Testis (tissue), 3 donors: Measurements from ENCODE around the gene TUSC1. TPM values are rescaled to one million over a fixed set of nuclear protein-coding genes. Genes with fewer than 3 reads are reported as not detected.

Experiments
- DNase-seq: peaks from one replicate; pipeline ENCODE4 v3.0.0-alpha.2; 2019
- H3K27ac ChIP-seq, 2 donors: fragments of 200-600 bp; sonication (generic); one replicate each; pipeline ENCODE4 v1.5.1; 2019
- H3K27me3 ChIP-seq: fragments of 200-600 bp; sonication (generic); one replicate; pipeline ENCODE4 v1.5.1; 2019
- H3K36me3 ChIP-seq: fragments of 200-600 bp; sonication (generic); one replicate; pipeline ENCODE4 v1.5.1; 2017; ENCODE audit warnings: low read depth; ENCODE audit errors: missing control alignments
- H3K4me1 ChIP-seq: fragments of 200-600 bp; sonication (generic); one replicate; pipeline ENCODE4 v1.5.1; 2019
- H3K4me3 ChIP-seq, 2 donors: fragments of 200-600 bp; sonication (generic); one replicate each; pipeline ENCODE4 v1.5.1; 2017 to 2019
- H3K9me3 ChIP-seq: fragments of 200-600 bp; sonication (generic); one replicate; pipeline ENCODE4 v1.5.1; 2017
- POLR2A ChIP-seq: fragments of 450-650 bp; IDR thresholded peaks from one replicate; pipeline ENCODE4 v1.6.1; 2017; ENCODE audit warnings: antibody characterized with exemption, mild to moderate bottlenecking, moderate library complexity
- WGBS, 2 donors: methylation state at CpG; one replicate each; pipeline ENCODE4 v1.1.5; 2018; 5-methylcytosine and 5-hydroxymethylcytosine counted together
- intact Hi-C: fragments of 100-400 bp; cut with DNase I; formaldehyde crosslinking; loops from one replicate; pipeline ENCODE4 v1.15.1; 2023; ENCODE audit warnings: low total_unique reads
- polyA plus RNA-seq: library from polyadenylated mRNA; stranded (reverse); fragments of 350-450 nt; fragmentation: Illumina TruSeq; extraction: RNeasy Lipid Tissue Mini Kit (QIAGEN cat#74804); gene quantifications from one replicate; pipeline ENCODE4 v1.2.3, GENCODE V29; 2014; ENCODE audit warnings: low read depth, low replicate concordance; ENCODE audit not compliant: insufficient read depth
- total RNA-seq, 2 donors: library from RNA; depleted of rRNA; stranded (reverse); fragments of >200 nt; gene quantifications; one replicate each; pipeline ENCODE4 v1.2.3, GENCODE V29; 2016
- TF ChIP-seq, protein P1 (sequence below), 3 experiments: fragments of 450-650 bp in 2 of 3; fragments of 200-600 bp in 1 of 3; sonication (generic) in 1 of 3; IDR thresholded peaks; one replicate each; pipeline ENCODE4 v1.5.1; 2016 to 2019; ENCODE audit warnings: antibody characterized with exemption in 3 of 3, mild to moderate bottlenecking in 2 of 3, moderate library complexity in 1 of 3

The TUSC1 gene
- total and polyA plus RNA-seq, 3 donors from 2014 or later, result 27.2 to 38.3 (median 31.8) TPM

DNA sequence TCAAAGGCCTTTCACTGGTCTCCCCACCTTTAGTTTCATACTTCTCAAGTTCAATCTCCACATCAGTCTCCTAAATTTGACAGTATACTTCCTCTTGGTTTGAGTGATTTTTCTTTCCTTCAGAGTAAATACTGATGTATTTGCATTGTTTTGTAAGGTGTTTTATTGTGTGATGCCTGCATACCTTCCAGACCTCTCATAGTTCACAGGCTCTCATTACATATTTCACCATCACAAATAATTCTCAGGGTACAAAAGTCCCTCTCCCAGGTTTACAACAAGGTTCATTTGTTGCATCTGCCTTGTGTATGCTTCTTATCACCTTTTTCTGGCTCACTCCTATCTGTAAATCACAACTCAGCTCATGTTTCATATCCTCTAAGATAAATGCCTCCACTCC lies 22.2 kb upstream of the TUSC1 start:
- H3K9me3 ChIP-seq, result no peaks in the 10 kb centered on the region
- no peak overlapping the region for H3K27ac ChIP-seq
- intact Hi-C loops, result no loop called here
- no peak for TF ChIP-seq POLR2A
- TF ChIP-seq, protein P1, sequence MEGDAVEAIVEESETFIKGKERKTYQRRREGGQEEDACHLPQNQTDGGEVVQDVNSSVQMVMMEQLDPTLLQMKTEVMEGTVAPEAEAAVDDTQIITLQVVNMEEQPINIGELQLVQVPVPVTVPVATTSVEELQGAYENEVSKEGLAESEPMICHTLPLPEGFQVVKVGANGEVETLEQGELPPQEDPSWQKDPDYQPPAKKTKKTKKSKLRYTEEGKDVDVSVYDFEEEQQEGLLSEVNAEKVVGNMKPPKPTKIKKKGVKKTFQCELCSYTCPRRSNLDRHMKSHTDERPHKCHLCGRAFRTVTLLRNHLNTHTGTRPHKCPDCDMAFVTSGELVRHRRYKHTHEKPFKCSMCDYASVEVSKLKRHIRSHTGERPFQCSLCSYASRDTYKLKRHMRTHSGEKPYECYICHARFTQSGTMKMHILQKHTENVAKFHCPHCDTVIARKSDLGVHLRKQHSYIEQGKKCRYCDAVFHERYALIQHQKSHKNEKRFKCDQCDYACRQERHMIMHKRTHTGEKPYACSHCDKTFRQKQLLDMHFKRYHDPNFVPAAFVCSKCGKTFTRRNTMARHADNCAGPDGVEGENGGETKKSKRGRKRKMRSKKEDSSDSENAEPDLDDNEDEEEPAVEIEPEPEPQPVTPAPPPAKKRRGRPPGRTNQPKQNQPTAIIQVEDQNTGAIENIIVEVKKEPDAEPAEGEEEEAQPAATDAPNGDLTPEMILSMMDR (IDR thresholded peaks at IDR 0.05), result no peak
- H3K4me1 ChIP-seq, result no peaks in the 10 kb centered on the region
- H3K4me3 ChIP-seq, result no peak overlapping the region
- no peaks in the 10 kb centered on the region for H3K36me3 ChIP-seq
- no peaks in the 10 kb centered on the region for H3K27me3 ChIP-seq
- DNase-seq, result no peak

DNA sequence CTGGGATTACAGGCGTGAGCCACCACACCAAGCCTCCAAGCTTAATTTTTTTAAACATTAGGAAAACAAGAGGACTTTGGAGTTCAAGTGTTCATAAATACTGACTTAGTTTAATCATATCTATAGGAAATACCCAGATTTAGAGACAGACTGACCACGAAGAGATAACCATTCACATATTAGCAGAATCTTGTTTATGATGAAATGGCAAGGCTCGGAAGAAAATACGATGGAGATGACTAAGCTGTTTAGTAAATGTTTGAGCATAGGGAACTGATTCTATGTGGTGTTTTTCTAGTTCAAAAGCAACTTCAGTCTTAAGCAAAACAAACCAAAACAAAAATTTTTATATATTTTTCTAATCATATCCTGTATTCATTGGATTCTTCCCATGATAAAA lies 13.5 kb upstream of the TUSC1 start:
- 92 to 96% methylated on average over 4 of the region's 4 CpGs for WGBS, 2 donors
- intact Hi-C loops, result no loop called here
- no peaks in the 10 kb centered on the region for H3K9me3 ChIP-seq

DNA sequence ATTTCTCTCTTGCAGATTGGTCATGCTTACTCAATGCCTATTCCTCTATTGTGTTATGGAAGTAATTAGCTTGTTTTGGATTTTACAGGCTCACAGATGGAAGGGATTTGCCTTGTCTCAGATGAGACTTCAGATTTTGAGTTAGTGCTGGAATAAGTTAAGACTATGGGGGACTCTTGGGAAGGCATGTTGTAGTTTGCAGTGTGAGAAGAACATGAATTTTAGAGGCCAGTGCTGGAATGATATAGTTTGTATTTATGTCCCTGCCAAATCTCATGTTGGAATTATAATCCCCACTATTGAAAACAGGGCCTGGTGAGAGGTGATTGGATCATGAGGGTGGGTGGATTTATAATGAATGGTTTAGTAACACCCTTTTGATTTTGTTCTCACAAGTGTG lies 6.1 kb upstream of the TUSC1 start:
- TF ChIP-seq POLR2A, result no peak
- TF ChIP-seq, protein P1 (IDR thresholded peaks at IDR 0.05), result no peak
- H3K4me3 ChIP-seq, result no peak overlapping the region
- no peak overlapping the region for H3K27ac ChIP-seq
- H3K4me1 ChIP-seq, result no peaks in the 10 kb centered on the region
- no peaks in the 10 kb centered on the region for H3K27me3 ChIP-seq
- no peaks in the 10 kb centered on the region for H3K36me3 ChIP-seq
- DNase-seq, result no peak
- intact Hi-C loops, result no loop called here
- H3K9me3 ChIP-seq, result no peaks in the 10 kb centered on the region

More for the DNA sequence above, 13.5 kb upstream of the TUSC1 start:
- DNase-seq, result no peak
- TF ChIP-seq, protein P1 (IDR thresholded peaks at IDR 0.05), result no peak
- no peak for TF ChIP-seq POLR2A
- no peaks in the 10 kb centered on the region for H3K4me1 ChIP-seq
- no peaks in the 10 kb centered on the region for H3K36me3 ChIP-seq
- no peak overlapping the region for H3K27ac ChIP-seq
- no peak overlapping the region for H3K4me3 ChIP-seq
- no peaks in the 10 kb centered on the region for H3K27me3 ChIP-seq

DNA sequence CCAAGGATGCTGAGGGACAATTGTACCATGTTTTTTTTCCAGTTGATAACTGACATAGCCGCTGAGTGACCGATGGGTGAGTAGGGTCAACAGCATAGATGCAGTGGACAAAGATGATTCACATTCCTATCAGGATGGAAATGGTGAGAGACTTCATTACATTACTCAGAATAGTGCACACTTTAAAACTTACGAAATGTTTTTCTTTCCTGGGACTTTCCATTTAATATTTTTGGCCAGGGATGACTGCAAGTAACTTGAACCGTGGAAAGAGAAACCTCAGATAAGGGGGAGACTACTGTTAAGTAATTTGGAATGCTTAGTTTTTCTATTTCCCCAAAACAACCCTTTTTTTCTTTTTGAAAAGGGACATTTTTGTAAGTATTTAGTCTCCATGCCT lies 3.0 kb upstream of the TUSC1 start:
- 62 to 71% methylated on average over 4 of the region's 4 CpGs for WGBS, 2 donors
- H3K27me3 ChIP-seq, result no peaks in the 10 kb centered on the region
- H3K27ac ChIP-seq, result no peak overlapping the region
- H3K9me3 ChIP-seq, result no peaks in the 10 kb centered on the region
- no peaks in the 10 kb centered on the region for H3K36me3 ChIP-seq
- H3K4me1 ChIP-seq, result peaks cover 7% of the 10 kb centered on the region
- H3K4me3 ChIP-seq, result no peak overlapping the region
- intact Hi-C loops, result no loop called here
- TF ChIP-seq, protein P1 (IDR thresholded peaks at IDR 0.05), result no peak
- TF ChIP-seq POLR2A, result no peak
- DNase-seq, result no peak

DNA sequence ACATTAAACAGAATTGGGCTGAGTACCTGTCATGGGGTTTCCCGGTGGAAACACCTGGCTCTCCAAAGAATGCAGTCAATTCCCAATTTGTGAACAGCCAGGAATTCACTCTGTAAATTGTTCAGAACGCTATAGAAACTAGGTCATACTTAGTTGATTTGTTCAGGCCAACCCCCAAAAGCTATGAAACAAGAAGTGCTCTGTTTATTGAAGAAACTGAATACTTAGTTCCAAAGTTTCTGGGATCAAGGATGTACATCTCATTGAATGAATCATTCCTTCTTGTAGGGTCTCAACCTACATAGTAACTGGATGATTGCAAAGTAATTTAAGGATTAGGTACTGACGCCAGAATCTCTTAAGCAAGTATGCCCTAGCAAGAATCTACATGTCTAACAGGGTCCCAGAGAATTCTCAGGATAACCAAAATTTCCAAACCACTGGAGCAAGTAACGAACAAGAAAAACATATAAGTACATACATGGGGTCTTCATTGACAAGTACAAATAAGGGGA lies 659 bp upstream of the TUSC1 start:
- intact Hi-C loops, result no loop called here
- TF ChIP-seq, protein P1 (IDR thresholded peaks at IDR 0.05), result no peak
- no peak for TF ChIP-seq POLR2A
- no peaks in the 10 kb centered on the region for H3K9me3 ChIP-seq
- peak overlapping the region; percentile 87 to 98 for H3K27ac ChIP-seq
- peak overlapping the region; percentile 96 to 98 for H3K4me3 ChIP-seq
- DNase-seq, result no peak
- H3K36me3 ChIP-seq, result no peaks in the 10 kb centered on the region
- peaks cover 7% of the 10 kb centered on the region for H3K4me1 ChIP-seq
- H3K27me3 ChIP-seq, result no peaks in the 10 kb centered on the region
- WGBS, 2 donors, result 47 to 49% methylated on average over 4 of the region's 4 CpGs
